OCI-LY1 (cell line): ENCODE results near the gene ASGR1.

Experiments
- EZH2 ChIP-seq: fragments of 200-600 bp; sonication (generic), shearing (Covaris generic); IDR thresholded peaks from 2 replicates; pipeline ENCODE4 v1.8.0; 2017; ENCODE audit warnings: borderline replicate concordance, mixed run types, mild to moderate bottlenecking, antibody characterized with exemption, low read length, moderate library complexity, mixed read lengths
- TF ChIP-seq, protein P1 (sequence below): fragments of 200-600 bp; sonication (generic), shearing (Covaris generic); IDR thresholded peaks from 2 replicates; pipeline ENCODE4 v1.5.1; 2017; ENCODE audit warnings: mild to moderate bottlenecking, antibody characterized with exemption, low read length, moderate library complexity, mixed read lengths

DNA sequence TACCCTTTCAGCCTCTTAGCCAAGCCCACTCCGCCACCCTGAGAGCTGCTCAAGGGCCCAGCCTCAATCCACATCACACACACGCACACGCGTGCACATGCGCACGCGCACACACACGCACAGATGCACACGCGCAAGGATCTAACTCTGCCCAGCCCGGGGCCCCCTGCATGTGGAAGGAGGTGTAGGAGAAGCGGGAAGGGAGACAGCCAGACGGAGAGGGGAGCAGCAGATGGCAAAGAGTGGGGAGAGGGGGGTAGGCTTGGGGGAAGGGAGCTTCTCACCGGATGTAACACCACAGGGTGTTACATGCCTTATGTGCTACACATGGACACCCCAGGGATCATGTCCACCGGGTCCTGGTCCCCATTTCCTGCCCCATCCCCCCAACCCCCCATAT is 25.2 kb upstream of the ASGR1 start:
- TF ChIP-seq EZH2, result no peak
- TF ChIP-seq, protein P1, sequence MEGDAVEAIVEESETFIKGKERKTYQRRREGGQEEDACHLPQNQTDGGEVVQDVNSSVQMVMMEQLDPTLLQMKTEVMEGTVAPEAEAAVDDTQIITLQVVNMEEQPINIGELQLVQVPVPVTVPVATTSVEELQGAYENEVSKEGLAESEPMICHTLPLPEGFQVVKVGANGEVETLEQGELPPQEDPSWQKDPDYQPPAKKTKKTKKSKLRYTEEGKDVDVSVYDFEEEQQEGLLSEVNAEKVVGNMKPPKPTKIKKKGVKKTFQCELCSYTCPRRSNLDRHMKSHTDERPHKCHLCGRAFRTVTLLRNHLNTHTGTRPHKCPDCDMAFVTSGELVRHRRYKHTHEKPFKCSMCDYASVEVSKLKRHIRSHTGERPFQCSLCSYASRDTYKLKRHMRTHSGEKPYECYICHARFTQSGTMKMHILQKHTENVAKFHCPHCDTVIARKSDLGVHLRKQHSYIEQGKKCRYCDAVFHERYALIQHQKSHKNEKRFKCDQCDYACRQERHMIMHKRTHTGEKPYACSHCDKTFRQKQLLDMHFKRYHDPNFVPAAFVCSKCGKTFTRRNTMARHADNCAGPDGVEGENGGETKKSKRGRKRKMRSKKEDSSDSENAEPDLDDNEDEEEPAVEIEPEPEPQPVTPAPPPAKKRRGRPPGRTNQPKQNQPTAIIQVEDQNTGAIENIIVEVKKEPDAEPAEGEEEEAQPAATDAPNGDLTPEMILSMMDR, result no peak
